GM12892 (cell line): Measurements from ENCODE around the gene PBX1.

Experiments used
- POLR2A ChIP-seq: IDR thresholded peaks from 2 replicates; pipeline ENCODE4 v1.6.1; 2011; ENCODE audit warnings: low read depth, low read length, control low read depth
- POLR2AphosphoS5 ChIP-seq: IDR thresholded peaks from 2 replicates; pipeline ENCODE4 v1.6.1; 2011; ENCODE audit warnings: low read depth, low read length, control low read depth
- TAF1 ChIP-seq: IDR thresholded peaks from 2 replicates; pipeline ENCODE4 v1.6.1; 2011; ENCODE audit warnings: low read depth, mild to moderate bottlenecking, control low read depth, low read length, borderline replicate concordance

GRCh38 chr1:164602101-164602422 lies 43.1 kb downstream of the PBX1 start:
- TF ChIP-seq POLR2A (no peak), TAF1 (no peak), POLR2AphosphoS5 (no peak)
